Activated CD4-positive, alpha-beta T cell treated with anti-CD3 and anti-CD28 coated beads, Interleukin-2, Interleukin-6, amounts not matched to agents 100 ng/mL and 50 ng/mL, durations not matched to agents 16 hours and 8 hours (primary cell): ENCODE results near the gene ICA1.
"Not testable (repeated sequence)": the region's sequence is repeated elsewhere in the genome, so short reads cannot be mapped to it uniquely, and the experiment has no call there.

Source experiments
- DNase-seq: peaks from one replicate; pipeline ENCODE4 v3.0.0-alpha.2; 2020

The ICA1 gene

DNA sequence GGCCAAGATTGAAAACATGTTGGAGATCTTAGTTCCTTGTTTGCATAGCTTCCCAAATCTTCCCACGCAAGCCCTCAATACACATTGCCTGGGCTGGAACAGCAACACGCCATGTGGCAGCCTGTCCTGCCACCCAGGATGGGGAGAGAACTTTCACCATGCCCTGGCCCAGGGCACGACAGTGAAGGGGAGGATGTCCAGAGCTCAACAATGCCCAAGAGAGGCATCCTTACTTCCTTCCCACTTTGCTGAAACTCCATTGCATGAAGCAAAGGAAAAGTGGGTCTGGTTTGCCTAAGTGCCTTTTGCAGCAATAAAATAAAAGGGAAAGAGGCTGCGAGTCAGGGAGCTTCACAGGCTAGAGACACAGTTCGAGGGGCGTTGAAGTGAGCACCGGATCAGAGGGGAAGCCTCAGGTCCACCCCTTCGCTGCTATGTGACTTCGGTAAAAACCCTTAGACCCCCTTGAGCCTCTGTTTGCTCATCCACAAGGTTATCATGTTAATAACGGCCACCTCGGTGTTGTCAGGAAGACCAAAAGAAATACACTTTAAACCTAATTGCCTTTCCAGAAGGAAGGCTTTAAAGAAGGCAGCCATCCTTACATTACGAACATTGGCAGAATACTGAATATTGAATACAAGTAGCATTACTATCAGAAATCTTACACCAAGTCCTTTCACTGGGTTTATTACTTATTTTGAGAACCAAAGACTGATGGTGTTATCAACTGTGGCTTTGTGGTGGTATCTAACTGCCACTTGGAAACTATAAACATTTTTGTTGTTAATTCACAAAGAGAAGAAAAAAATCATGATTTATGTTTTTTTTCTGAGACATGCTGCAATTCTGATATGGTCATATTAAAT is 133.3 kb downstream of the ICA1 start:
- peak; percentile 60 for DNase-seq

DNA sequence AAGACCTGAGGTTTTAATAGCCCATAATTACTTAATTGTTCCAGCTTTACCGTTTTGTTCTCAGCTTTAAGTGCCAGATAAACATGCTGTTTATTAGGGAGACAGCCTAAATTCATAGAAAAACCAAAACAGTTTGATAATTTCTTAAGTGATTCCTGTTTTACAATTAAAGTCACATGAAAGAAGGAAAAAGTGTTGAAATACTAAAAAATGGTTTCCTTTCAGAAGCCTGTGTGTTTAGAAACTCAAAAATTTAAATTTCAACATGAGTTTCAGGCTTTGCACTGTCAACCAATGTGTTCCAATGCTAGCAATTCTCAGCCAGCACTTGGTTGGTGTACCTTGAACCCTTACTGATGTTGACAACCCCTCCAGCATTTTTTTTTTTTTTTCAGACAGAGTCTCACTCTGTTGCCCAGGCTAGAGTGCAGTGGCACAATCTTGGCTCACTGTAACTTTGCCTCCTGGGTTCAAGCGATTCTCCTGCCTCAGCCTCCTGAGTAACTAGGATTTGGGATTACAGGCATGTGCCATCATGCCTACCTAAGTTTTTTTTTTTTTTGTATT is 135.3 kb downstream of the ICA1 start:
- no peak for DNase-seq

DNA sequence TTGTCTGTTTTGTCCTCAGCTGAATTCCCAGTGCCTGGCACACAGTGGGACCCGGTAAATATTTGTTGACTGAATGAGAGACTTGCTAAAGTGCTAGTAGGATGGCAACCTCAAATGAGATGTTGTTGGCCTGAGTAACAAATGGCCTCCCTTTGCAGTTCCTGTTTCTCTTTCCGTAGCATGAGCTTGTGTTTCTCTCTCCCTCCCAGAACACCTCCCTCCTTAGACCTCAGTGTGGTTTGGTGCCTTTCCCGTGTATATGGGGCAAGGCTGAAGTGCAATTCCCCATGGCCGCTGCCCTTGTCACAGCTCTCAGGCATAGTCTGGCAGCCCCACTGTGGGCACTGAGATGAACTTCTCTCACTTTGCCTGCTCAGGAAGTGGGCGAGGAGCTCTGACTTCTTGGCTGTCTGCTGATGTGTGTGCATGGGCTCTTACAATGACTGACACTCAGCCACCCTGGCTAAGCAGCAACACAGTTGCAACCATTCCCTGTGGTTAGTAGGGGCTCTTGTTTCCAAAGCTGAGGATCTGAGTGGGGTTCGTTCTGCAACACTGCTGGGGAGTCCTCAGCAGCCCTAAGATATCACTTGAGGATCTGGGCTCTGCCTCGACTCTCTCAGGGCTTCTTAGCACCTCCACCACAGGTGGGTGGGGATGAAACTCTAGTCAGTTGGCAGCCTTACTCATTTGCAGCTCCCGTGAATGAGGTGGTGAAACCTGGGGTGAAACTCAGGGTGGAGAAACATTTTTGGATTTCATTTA is 136.1 kb downstream of the ICA1 start:
- DNase-seq = peak; percentile 92

DNA sequence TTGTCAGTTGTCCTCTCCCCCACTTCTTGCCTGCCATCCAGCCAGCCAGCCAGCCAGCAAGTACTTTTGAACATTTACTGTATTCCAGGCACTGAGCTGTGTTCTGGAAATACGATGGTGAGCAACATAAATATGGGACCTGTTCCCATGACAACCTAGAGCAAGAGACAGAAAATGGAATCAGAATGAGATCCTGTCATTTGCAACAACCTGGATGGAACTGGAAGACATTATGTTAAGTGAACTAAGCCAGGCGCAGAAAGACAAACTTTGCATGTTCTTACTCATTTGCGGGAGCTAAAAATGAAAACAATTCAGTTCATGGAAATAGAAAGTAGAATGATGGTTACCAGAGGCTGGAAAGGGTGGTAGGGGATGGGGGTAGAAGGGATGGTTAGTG is 140.7 kb downstream of the ICA1 start:
- DNase-seq = peak; percentile 29

DNA sequence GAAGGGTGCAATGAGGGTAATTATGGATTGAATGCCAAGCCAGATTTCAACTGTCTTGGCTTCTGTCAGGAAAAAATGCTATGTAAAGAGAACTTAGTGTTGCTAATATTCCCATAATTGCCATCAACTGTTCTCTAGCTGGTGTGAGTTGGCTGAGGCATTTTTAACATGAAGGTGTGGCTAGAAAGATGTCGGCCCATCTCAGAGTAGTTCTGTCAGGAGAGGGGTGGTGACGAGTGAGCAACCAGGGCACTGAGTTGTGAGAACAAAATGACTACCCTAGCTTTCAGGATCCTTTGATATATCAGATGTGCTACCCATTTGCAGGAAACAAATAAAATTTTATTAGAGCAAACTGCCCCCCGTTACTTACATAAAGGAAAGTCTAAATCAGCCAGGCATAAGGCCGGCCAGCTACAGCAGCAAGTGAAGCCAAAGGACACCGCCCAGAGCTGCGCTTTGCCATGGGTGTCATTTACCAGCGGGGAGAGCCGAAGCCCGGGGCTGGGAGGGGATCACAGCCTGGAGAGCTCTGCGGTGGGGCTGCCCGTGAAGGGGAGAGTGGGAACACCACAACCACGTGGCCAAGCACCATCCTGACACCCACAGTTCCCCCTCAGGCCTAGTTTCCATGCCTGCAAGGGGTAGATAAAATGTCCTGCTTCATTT is 141.4 kb downstream of the ICA1 start:
- DNase-seq = no peak

DNA sequence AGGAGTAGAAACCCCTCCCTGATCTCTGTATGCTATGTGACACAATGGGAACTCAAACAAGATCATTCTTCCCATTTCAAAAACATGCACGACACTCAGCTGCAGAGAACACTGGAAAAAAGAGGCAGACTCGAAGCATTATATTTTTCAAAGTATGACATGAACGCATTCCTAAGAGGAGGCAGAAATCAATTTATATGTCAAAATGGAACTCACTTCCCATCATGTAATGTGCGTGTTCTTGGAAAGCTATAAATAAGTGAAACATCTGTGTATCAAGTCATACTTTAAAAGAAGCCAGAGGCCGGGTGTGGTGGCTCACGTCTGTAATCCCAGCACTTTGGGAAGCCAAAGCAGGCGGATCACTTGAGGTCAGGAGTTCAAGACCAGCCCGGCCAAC is 142.7 kb downstream of the ICA1 start:
- DNase-seq = no peak

DNA sequence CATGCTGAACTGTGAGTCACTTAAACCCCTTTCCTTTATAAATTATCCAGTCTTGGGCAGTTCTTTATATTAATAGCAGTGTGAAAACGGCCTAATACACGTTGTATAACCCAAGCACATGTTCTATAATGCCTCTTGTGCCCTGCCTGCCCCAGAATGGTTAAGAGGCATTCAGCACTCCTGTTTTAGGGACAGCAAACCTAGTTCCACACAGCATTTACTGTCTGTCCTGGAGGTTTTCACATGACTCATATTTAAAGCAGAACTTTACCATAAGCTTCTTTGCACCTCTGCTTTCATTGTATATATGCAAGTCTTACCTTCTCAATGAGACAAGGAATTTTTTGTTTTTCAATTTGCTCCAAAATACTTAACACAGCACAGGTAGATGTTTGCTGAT is 144.8 kb downstream of the ICA1 start:
- DNase-seq = no peak

DNA sequence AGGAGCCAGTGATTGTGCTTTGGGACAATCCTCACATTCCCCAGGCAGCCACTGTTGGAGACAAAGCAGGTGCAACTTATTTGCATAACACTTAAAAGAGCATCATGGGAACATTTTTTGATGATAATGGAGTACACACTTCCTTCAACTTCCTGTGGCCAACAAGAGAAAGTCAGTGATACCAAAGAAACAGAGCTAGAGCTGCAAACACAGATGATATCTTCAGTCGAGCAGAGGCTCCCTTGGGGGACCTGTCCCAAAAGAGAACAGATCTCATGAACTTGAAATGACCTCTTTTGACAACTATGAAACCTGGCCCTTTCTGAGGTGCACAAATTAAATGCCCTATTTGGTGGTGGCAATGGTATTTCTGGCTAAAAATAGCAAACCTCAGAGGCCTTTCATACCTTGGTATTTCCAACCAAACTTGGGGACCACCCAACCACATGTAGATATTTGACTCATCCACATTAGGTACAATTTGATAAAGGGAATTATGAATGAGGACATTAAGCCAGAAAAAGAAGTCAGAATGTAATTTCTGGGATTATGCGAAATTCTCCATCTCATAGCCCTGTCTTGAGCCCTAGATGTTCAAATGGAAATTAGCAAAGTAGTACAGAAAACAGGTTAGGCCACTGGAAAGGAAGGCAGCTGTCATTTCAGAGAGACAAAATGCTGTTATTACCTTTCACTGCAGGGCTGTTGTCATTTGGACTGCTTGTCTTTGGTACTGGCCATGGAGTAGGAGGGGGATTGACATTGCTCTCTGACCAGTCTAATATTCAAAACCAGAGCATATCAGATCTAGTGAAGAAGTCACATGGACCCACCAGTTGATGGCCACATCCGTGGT is 146.2 kb downstream of the ICA1 start:
- DNase-seq = no peak

DNA sequence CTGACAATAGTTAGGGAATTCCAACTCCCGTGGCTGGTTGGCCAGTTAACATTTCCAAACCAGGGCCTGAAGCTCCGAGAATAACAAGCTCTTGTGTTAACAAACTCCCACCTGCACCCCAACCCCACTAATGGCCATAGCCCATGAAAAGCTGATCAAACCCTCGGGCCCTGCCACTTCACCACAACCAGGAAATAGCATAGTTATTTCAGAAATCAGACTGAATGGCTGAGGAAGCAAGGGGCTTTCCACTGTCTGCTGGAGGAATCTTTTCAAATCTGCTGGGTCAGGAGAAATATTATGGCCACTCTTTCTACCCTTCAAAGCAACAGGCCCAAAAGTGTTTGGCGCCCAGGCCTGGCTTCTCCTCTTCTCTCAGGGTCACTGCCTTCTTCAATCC is 147.8 kb downstream of the ICA1 start:
- DNase-seq = peak; percentile 50

DNA sequence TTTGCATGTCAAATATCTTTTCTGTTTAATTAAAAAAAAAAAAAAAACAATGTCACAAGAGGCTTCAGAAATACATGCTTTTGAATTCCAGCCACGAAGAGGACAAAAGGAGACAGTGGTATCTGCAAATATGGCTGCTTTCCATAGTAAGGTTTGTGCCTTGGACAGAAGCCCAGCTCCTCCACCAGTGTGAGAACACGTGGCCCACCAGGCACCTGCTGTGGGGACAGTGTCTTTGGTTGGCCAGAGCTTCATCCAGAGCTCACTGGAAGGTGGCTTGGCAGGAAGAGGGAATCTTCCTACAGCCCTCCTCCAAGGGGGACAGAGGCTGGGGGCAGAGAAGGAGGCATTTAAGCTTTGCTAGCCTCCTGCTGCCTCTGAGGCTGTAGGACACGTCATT is 148.8 kb downstream of the ICA1 start:
- DNase-seq = no peak

DNA sequence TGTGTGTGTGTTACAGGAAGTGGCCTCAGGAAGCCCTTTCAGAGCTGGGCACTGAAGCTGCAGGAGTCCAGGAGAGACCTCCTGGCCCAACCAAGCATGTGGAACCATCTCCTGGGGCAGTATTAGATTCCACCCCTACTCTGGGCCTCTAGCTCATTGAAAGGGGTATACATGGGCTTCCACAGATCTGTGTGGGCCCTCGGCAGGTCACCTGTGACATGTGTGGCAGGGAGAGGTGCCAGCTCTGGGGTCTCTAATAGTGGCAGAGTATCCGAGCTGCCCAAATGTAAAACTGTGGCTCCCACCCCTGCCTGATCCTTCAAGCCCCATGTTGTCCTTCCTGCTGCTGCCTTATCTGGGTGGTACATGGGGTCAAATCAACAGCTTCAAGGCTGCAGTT is 149.3 kb downstream of the ICA1 start:
- no peak for DNase-seq

DNA sequence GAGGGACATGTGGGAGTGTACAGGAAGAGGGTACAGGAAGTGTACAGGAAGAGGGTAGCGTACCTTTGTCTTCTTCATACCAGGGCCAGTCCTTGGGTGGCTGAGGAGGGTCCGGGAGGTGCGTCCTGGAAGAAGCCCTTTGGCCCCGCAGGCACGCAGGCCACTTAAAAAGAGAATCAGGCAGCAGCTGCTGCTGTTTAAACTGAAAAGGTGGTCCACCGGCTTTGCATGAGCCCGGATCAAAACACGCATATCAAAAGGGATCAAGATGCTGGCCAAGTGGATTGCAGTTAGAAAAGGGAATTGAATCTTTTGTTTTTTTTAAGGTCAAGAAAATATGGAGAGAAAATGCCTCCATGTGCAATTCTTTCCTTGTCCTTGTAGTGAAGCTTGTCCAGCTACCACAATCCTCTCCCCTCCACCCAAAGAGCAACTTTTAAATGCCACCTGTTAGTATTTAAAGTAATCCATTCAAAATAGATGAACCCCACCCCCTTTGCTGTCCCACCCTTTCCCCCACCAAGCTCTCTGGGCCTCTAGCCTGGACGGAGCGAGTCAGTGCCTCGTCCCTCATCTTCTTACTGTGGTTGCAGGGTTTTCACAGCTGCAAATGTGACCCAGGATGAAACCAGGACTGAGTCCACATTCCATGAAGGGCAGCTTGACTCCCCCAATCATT is 150.5 kb downstream of the ICA1 start:
- no peak for DNase-seq

DNA sequence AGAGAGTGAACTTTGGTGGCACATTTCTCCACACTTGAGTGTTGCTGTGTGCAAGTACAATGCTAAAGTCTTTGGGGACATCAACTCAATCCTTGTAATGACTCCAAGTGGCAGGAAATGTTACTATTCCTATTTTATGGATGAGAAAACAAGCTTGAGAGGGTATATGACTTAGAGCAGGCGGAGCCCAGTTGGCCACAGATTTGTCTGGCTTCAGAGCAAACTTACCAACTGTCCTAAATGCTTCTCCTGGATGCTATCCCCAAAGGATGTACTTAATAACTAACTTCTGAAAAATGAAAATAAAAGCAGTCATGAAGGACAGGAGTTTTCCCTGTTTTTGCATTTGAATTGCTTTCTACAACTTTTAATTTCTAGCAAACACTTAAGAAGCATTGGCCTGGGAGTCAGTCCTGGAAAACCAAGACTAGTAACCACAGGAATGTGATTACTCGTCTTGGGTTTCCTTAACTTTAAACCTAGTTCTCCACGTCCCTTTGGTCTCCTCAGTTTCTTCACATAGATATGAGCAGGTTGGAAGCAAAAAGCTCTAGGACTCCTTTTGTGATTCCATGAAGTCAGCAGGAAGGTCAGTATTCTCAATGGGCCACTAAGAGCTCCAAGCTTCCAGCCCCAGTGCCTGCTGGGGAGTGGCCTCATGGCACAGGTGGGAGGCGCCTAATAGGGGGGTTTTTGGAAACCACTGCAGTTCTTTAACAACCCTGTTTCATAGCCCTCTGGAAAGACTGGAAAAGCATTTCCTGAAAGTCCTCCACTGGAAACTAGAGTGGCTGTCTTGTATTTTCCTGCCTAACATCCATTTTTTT is 152.6 kb downstream of the ICA1 start:
- DNase-seq = no peak

DNA sequence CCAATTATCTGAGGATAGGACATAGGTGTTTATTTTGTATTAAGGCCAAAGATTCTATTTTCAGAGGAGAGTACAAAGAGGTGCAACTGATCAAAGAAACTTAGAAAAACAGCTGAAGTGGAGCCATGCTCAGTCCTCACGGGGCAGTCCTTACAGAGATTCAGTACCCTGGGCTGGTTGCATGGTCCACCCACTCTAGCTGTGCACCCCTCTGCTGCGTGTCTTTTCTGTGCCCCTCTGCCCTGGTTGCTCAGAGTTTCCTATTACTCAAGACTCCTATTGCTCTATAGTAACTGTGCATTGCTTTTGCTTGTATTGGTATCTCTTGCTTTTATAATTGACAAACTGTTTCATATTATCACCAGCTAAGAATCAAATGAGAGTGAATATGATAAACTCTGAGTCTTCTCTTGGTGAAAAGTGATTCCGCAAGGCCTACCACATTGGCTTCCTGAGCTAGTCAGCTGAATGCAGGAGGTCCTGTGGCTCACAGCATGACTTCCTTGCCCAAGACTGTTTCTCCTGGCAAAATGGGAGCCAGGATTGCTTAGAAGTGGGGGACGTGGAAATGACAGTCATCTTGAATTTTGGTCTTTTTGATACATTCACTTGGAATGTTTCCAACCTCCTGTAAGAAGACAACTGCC is 156.4 kb downstream of the ICA1 start:
- DNase-seq = no peak

DNA sequence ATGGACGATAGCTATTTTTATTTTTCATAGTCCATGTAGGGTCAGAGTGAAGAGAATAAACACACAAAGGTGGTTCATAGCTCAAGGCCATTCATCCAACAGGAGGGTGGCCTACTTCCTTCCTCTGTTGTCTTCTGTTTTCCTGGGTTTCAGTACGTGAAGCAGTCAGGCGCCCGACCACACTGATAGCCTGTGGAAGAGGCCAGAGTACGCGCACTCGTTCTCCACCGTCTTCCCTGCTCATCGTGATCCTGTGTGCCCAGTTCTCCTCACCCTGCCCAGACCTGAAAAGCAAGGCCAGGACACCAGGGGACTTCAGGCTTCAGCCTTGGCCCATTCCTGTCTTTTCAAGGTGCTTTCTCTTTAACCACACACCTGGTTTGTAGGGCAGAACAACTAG is 158.7 kb downstream of the ICA1 start:
- no peak for DNase-seq

DNA sequence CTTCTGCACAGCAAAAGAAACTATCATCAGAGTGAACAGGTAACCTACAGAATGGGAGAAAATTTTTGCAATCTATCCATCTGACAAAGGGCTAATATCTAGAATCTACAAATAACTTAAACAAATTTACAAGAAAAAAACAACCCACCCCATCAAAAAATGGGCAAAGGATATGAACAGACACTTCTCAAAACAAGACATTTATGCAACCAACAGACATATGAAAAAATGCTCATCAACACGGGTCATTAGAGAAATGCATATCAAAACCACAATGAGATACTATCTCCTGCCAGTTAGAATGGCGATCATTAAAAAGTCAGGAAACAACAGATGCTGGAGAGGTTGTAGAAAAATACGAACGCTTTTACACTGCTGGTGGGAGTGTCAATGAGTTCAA is 160.7 kb downstream of the ICA1 start:
- DNase-seq = not testable (repeated sequence)

DNA sequence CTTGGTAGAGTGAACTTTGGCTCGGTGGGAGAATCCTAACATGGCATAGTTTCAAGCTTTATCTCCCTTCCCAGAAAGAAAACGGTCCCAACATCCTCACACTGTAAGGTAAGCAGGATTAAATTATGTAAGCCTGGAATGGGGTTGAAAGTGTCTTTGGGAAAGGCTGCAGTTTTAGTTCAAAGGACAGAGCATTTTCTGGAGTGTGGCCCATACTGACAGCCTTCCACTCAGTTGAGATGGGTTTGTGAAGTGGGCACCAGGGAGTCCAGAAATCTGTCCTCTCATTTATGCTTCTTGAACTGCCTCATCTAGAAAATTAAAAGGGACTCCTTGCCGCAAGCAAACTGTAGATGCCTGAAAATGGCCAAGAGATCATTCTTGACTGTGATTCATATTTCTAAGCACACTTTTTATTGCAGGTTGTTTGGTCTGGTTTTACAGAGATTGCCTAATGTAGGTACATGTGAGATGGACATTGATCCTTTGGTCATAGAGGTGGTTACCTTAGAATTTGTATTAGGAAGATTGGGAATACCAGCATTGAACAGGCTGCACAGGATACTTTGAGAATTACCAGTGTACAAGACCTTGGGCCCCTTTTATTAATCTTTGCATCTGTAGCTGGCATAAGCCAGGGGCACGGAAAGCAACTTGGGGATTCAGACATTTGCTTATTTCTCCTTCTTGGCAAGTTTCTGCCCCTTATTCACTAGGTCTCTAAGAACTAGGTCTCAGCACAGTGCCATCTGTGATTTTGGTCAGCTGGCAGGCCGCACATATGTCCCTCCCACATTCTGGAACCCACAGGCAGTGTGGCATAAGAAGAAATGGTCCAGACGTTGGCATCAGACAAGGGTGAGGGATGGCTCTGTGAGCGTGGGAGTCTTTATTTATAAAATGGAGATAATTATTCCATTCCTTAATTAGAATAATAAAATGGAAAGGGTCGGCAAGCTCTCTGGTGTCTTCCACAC is 167.5 kb downstream of the ICA1 start:
- no peak for DNase-seq

DNA sequence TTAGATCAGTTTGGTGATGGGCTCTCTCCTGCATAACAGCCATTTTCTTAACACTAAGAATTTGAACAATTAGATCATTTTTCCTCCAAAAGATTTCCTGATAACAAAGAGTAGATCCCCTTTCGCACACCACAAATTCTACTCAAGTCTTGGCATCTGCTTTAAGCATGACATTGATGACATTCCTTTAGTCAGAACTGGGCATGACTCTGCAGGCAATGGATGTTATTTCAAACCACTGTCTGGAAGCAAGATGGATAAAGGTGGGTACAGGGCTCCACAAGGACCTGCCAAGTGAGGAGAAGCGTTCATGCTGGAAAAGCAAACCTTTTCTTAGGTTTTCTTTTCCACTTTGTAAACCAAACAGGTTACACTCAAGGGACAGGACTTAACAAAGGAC is 169.8 kb downstream of the ICA1 start:
- no peak for DNase-seq
